Measurements from ENCODE around the gene BANK1. TPM values are rescaled to one million over a fixed set of nuclear protein-coding genes. Genes with fewer than 3 reads are reported as not detected.

Gene BANK1, protein sequence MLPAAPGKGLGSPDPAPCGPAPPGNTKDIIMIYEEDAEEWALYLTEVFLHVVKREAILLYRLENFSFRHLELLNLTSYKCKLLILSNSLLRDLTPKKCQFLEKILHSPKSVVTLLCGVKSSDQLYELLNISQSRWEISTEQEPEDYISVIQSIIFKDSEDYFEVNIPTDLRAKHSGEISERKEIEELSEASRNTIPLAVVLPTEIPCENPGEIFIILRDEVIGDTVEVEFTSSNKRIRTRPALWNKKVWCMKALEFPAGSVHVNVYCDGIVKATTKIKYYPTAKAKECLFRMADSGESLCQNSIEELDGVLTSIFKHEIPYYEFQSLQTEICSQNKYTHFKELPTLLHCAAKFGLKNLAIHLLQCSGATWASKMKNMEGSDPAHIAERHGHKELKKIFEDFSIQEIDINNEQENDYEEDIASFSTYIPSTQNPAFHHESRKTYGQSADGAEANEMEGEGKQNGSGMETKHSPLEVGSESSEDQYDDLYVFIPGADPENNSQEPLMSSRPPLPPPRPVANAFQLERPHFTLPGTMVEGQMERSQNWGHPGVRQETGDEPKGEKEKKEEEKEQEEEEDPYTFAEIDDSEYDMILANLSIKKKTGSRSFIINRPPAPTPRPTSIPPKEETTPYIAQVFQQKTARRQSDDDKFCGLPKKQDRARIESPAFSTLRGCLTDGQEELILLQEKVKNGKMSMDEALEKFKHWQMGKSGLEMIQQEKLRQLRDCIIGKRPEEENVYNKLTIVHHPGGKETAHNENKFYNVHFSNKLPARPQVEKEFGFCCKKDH
- 0.23 TPM for total RNA-seq

GRCh38 chr4:101790521-101791181, at the start of gene BANK1:
Gene BANK1 (plus strand): TSS chr4:101790730. CDS start chr4:101790881, 151 bp downstream.

